GM12878 (cell line): ENCODE measurements around the gene R3HDM2. TPM values are rescaled to one million over a fixed set of nuclear protein-coding genes. Genes with fewer than 3 reads are reported as not detected.

ENCODE experiments used
- ATAC-seq: fragments of 200-7000 bp; cut with Tn5 transposase; 3 replicates; pipeline ENCODE4 v1.9.1; 2020; ENCODE audit warnings: mild to moderate bottlenecking, moderate library complexity
- BruUV-seq: library from RNA; stranded (reverse); fragments of 400-500 nt; replicated peaks from 2 replicates; lab custom pipeline; 2021; lab: Mats Ljungman, UMichigan
- CTCF ChIA-PET: fragments of 300-600 bp; sonication (Branson Sonifier 250); formaldehyde crosslinking; extraction: SDS; loops from one replicate; lab custom pipeline; 2021; ENCODE audit warnings: inconsistent platforms; lab: Yijun Ruan, JAX
- POLR2A ChIA-PET: fragments of 350-600 bp; formaldehyde crosslinking; extraction: SDS; loops from one replicate; lab custom pipeline; 2021; ENCODE audit warnings: inconsistent platforms; lab: Charles Lee
- RAD21 ChIA-PET: fragments of 300-600 bp; sonication (Branson Sonifier 250); formaldehyde crosslinking; loops from one replicate; lab custom pipeline; 2023; ENCODE audit warnings: antibody characterized with exemption; ENCODE audit not compliant: unreplicated experiment; lab: Charles Lee
- SMC1A ChIA-PET: fragments of 300-600 bp; sonication (Branson Sonifier 250); formaldehyde crosslinking; loops from one replicate; lab custom pipeline; 2023; ENCODE audit not compliant: unreplicated experiment, uncharacterized antibody; lab: Charles Lee
- DNase-seq: peaks from one replicate; pipeline ENCODE4 v3.0.0-alpha.2; 2011; ENCODE audit warnings: low read depth, low spot score
- FAIRE-seq: peaks from 3 replicates; lab custom pipeline; 2011; peaks lifted over from hg19 to GRCh38; lab: Jason Lieb, UNC
- H2AFZ ChIP-seq: 2 replicates; pipeline ENCODE4 v1.6.0; 2011; ENCODE audit warnings: low read depth, low read length, control low read depth; ENCODE audit not compliant: control insufficient read depth
- H3K27ac ChIP-seq: 2 replicates; pipeline ENCODE4 v1.5.1; 2011; ENCODE audit warnings: control low read depth; ENCODE audit not compliant: control insufficient read depth, insufficient read depth
- H3K27me3 ChIP-seq, 2 experiments: replicated peaks in 1 of 2; 2 replicates each; pipeline versions ENCODE4 v1.6.0 to v1.6.1; 2011; ENCODE audit warnings: low read length in 1 of 2; ENCODE audit not compliant: control insufficient read depth in 2 of 2, insufficient read depth in 2 of 2
- H3K36me3 ChIP-seq, 2 experiments: 2 replicates each; pipeline ENCODE4 v1.5.1; 2011; ENCODE audit warnings: low read length in 1 of 2; ENCODE audit not compliant: control insufficient read depth in 2 of 2, insufficient read depth in 2 of 2
- H3K4me1 ChIP-seq: 2 replicates; pipeline ENCODE4 v1.6.1; 2011; ENCODE audit warnings: mild to moderate bottlenecking, low read length, moderate library complexity, mixed read lengths; ENCODE audit not compliant: control insufficient read depth, insufficient read depth
- H3K4me2 ChIP-seq: 2 replicates; pipeline ENCODE4 v1.6.0; 2011; ENCODE audit warnings: control low read depth; ENCODE audit not compliant: control insufficient read depth, insufficient read depth
- H3K4me3 ChIP-seq: fragments of 200-600 bp; sonication (generic); 2 replicates; pipeline ENCODE4 v1.5.1; 2016
- H3K79me2 ChIP-seq: 2 replicates; pipeline ENCODE4 v1.6.0; 2011; ENCODE audit warnings: low read length; ENCODE audit not compliant: control insufficient read depth, insufficient read depth
- H3K9ac ChIP-seq: 2 replicates; pipeline ENCODE4 v1.8.0; 2011; ENCODE audit warnings: low read length, control low read depth, mixed read lengths; ENCODE audit not compliant: control insufficient read depth, insufficient read depth
- H3K9me3 ChIP-seq: replicated peaks from 3 replicates; pipeline ENCODE4 v1.5.1; 2011; ENCODE audit warnings: mild to moderate bottlenecking, low read length; ENCODE audit not compliant: control insufficient read depth, insufficient read depth
- H4K20me1 ChIP-seq: 2 replicates; pipeline ENCODE4 v1.6.0; 2011; ENCODE audit not compliant: control insufficient read depth, insufficient read depth
- BMI1 ChIP-seq: fragments of 450-650 bp; IDR thresholded peaks from 2 replicates; pipeline ENCODE4 v1.6.1; 2016; ENCODE audit warnings: mild to moderate bottlenecking, moderate library complexity, borderline replicate concordance
- ELK1 ChIP-seq: IDR thresholded peaks from 2 replicates; pipeline ENCODE4 v1.6.1; 2012; ENCODE audit warnings: low read depth, low read length, improper control_type of control experiment
- JUND ChIP-seq: IDR thresholded peaks from 2 replicates; pipeline ENCODE4 v1.6.1; 2012; ENCODE audit warnings: low read depth, mild to moderate bottlenecking, low read length, improper control_type of control experiment, moderate library complexity
- KLF5 ChIP-seq: fragments of 450-650 bp; IDR thresholded peaks from 2 replicates; pipeline ENCODE4 v1.6.1; 2014; ENCODE audit warnings: mild to moderate bottlenecking; ENCODE audit not compliant: partially characterized antibody
- MEF2A ChIP-seq: IDR thresholded peaks from 2 replicates; pipeline ENCODE4 v1.6.1; 2011; ENCODE audit warnings: low read depth, mild to moderate bottlenecking, low read length, moderate library complexity; ENCODE audit not compliant: insufficient read depth
- MEF2B ChIP-seq: fragments of 450-650 bp; IDR thresholded peaks from 2 replicates; pipeline ENCODE4 v1.6.1; 2018; ENCODE audit warnings: mild to moderate bottlenecking, moderate library complexity; ENCODE audit not compliant: partially characterized antibody, poor library complexity, severe bottlenecking
- SIX5 ChIP-seq: IDR thresholded peaks from 2 replicates; pipeline ENCODE4 v1.6.1; 2011; ENCODE audit warnings: mild to moderate bottlenecking, low read depth, low read length, moderate library complexity; ENCODE audit not compliant: severe bottlenecking
- SREBF1 ChIP-seq: IDR thresholded peaks from 2 replicates; pipeline ENCODE4 v1.6.1; 2012; ENCODE audit warnings: mild to moderate bottlenecking, low read length
- TAF1 ChIP-seq: IDR thresholded peaks from 2 replicates; pipeline ENCODE4 v1.6.1; 2011; ENCODE audit warnings: mild to moderate bottlenecking, low read depth, low read length, borderline replicate concordance
- TCF12 ChIP-seq: IDR thresholded peaks from 2 replicates; pipeline ENCODE4 v1.6.1; 2011; ENCODE audit warnings: low read depth, mild to moderate bottlenecking, low read length
- TCF3 ChIP-seq: IDR thresholded peaks from 2 replicates; pipeline ENCODE4 v1.6.1; 2012; ENCODE audit warnings: low read depth, mild to moderate bottlenecking, low read length, borderline replicate concordance; ENCODE audit not compliant: insufficient read depth
- ZBTB11 ChIP-seq: fragments of 450-650 bp; formaldehyde crosslinking; IDR thresholded peaks from 2 replicates; pipeline ENCODE4 v1.5.0; 2022; ENCODE audit warnings: mild to moderate bottlenecking, missing genetic modification characterization
- ZNF217 ChIP-seq: fragments of 450-650 bp; IDR thresholded peaks from 2 replicates; pipeline ENCODE4 v1.6.1; 2017; ENCODE audit warnings: antibody characterized with exemption, mild to moderate bottlenecking
- ZSCAN29 ChIP-seq: fragments of 450-650 bp; IDR thresholded peaks from 2 replicates; pipeline ENCODE4 v1.6.1; 2017; ENCODE audit warnings: mild to moderate bottlenecking, moderate library complexity
- WGBS: methylation state at CpG from one replicate; pipeline ENCODE4 v1.1.6; 2016; ENCODE audit warnings: low lambda C conversion rate; ENCODE audit not compliant: insufficient replicate concordance, insufficient coverage; ENCODE audit errors: missing lambda C conversion rate; 5-methylcytosine and 5-hydroxymethylcytosine counted together
- in situ Hi-C: fragments of 300-500 bp; cut with MboI; formaldehyde crosslinking; loops from 9 replicates; pipeline ENCODE4 v1.14.3; 2018; ENCODE audit warnings: mixed read lengths
- intact Hi-C: fragments of 100-400 bp; cut with micrococcal nuclease; formaldehyde crosslinking; loops from one replicate; pipeline ENCODE4 v1.14.2; 2022; ENCODE audit not compliant: unreplicated experiment
- polyA plus RNA-seq, 11 experiments: library from polyadenylated mRNA; depleted of rRNA in 4 of 11; unstranded in 6 of 11; stranded (reverse) in 5 of 11; fragments of >200 nt; fragmentation: Nextera tagmentation in 4 of 11; fragmentation: Illumina TruSeq in 1 of 11; extraction: Ambion mirVana in 4 of 11; extraction: Trizol in 1 of 11; gene quantifications; 1 replicate in 1 of 11; 2 replicates in 10 of 11; pipeline versions ENCODE4 v1.2.1 to v1.2.3, GENCODE V29; 2011 to 2016; ENCODE audit warnings: inconsistent platforms in 2 of 11, missing spikeins in 2 of 11, low read depth in 1 of 11
- total RNA-seq, 4 experiments: library from RNA; depleted of rRNA in 3 of 4; stranded (reverse); fragments of >200 nt in 3 of 4; fragmentation: Illumina TruSeq in 1 of 4; extraction: Trizol in 1 of 4; gene quantifications; 2 replicates each; pipeline versions ENCODE4 v1.2.1 to v1.2.3, GENCODE V29; 2013 to 2021

The R3HDM2 gene
- total and polyA plus RNA-seq, 10 of the 15 experiments (the other 5 are each of a cell fraction or from before 2014, with no cell fraction given): 4.6 to 26.1 (median 11.2) TPM

- TF ChIP-seq BMI1 (no peak), TCF3 (no peak), MEF2A (no peak), SREBF1 (no peak), TAF1 (no peak), ELK1 (no peak), ZNF217 (no peak), KLF5 (no peak), MEF2B (no peak), TCF12 (no peak), SIX5 (no peak), JUND (no peak), ZBTB11 (CRISPR knock-in tag) (no peak), ZSCAN29 (no peak)
- ChIA-PET CTCF (interaction anchor here (0.7 to 1.4 kb wide), 7 partner anchors 8 to 157 kb away, joined by 3 to 4 read pairs (median 3); no protein-coding TSS in a partner anchor), POLR2A (interaction anchor here (0.7 to 1.4 kb wide), 2 partner anchors 10 to 28 kb away, joined by 4 read pairs; no protein-coding TSS in a partner anchor), RAD21 (interaction anchor here (1.0 kb wide), 1 partner anchor 17 kb away, joined by 4 read pairs; no protein-coding TSS in a partner anchor), SMC1A (interaction anchor here (0.6 to 1.6 kb wide), 4 partner anchors 9 to 95 kb away, joined by 4 to 7 read pairs (median 4); no protein-coding TSS in a partner anchor)
- Histone ChIP-seq H3K27me3 (no peaks in the 10 kb centered on the region), H3K9me3 (no peaks in the 10 kb centered on the region), H2AFZ (no peak overlapping the region), H4K20me1 (no peaks in the 10 kb centered on the region), H3K4me3 (no peak overlapping the region), H3K27ac (no peak overlapping the region), H3K9ac (no peak overlapping the region), H3K36me3 (no peaks in the 10 kb centered on the region), H3K4me1 (no peaks in the 10 kb centered on the region), H3K4me2 (no peak overlapping the region), H3K79me2 (no peaks in the 10 kb centered on the region)
- BruUV-seq: no TSS peak
- no peak for DNase-seq
- intact Hi-C loops: no loop called here
- in situ Hi-C loops: no loop called here
- FAIRE-seq: no peak
- 73% methylated on average over 5 of the region's 5 CpGs for WGBS
- no peak for ATAC-seq
Measured at GRCh38 chr12:57401165-57401564, 29.7 kb downstream of the R3HDM2 start.
